ENCODE measurements around the gene TXNRD2.

Gene TXNRD2

DNA sequence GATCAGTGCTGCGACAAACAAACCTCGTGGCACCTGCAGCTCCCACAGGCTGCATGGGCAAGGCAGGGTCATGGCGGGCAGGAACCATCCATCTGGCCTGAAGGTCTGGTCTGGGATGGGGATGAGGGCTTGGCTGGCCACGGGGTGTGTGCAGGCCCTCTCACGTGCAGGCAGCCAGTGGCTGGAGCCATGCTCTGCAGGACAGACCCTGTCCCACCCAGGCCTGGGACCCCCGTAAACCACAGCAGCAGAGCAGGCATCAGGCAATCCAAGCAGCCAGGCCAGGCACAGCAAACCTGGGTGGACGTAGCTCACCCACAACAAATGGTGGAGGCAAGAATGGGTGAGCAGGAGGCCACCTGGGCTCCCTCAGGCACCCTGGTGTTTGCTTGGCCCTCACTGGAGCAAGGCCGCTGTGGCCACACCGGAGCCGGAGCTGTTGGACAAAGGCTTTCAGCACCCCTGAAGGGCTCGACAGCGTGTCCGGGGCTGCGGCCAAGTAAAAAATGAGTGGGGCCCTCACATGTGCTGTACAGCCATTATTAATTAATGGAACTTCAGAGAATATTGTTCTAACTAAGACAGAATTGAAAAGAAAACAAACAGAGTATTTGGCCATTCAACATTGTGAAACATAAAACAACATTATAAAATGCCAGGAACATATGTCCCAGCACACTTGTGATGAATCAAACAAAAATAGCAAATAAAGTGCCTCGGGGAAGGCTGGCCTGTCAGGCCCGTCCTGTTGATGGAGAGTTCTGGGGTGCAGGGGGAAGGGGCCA is 63.0 kb downstream of the TXNRD2 start:
- no peaks in the 10 kb centered on the region for H3K9me3 Mint-ChIP-seq
- no peak overlapping the region for H3K27ac Mint-ChIP-seq
- H3K36me3 Mint-ChIP-seq = no peaks in the 10 kb centered on the region
- ATAC-seq (no peak), DNase-seq (ENCODE audit: low spot score in 2 of 2) (no peak)
- no peaks in the 10 kb centered on the region for H3K4me1 Mint-ChIP-seq
- no peak overlapping the region for H3K4me3 Mint-ChIP-seq

DNA sequence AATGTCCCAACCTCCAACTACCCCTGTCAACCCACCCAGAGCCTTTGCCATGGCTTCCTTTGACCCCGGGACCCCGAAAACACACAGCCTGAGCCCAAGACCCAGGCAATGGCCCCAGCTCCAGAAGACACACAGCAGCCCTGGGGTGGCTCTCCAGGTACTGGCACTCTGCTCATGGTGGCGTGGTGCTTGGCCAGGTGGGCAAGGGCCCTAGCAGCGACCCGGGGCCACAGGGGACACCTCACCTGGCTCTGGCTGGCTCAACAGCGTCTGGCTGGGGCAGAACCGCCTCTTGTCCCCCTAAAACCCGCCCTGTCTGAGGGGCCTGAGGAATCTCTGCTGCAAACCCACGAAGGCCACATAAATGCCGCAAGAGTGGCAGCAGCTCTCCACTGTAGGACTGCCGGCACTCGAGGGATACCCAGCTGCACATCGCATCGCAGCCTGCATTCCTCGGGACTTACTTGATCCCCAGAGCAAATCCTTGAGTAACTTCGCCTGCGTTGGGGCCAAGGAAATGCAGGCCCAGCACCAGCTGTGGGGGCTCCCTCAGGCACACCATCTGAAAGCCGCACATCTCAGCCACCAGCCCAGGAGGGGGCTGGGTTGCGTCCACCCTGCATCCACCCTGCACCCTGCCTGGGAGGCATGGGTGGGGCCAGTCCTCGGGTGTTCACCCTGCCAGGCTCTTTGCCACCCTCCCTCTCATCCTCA is 63.8 kb downstream of the TXNRD2 start:
- Mint-ChIP-seq H3K4me1 (no peaks in the 10 kb centered on the region), H3K36me3 (no peaks in the 10 kb centered on the region), H3K27ac (no peak overlapping the region), H3K4me3 (no peak overlapping the region), H3K9me3 (no peaks in the 10 kb centered on the region)
- ATAC-seq (no peak), DNase-seq (ENCODE audit: low spot score in 2 of 2) (no peak)

GRCh38 chr22:19876941-19877625 is 64.5 kb downstream of the TXNRD2 start:
- ATAC-seq (no peak), DNase-seq (ENCODE audit: low spot score in 2 of 2) (no peak)
- H3K36me3 Mint-ChIP-seq = no peaks in the 10 kb centered on the region
- H3K27ac Mint-ChIP-seq = no peak overlapping the region
- H3K4me3 Mint-ChIP-seq = no peak overlapping the region
- no peaks in the 10 kb centered on the region for H3K9me3 Mint-ChIP-seq
- H3K4me1 Mint-ChIP-seq = no peaks in the 10 kb centered on the region

- Mint-ChIP-seq H3K9me3 (no peaks in the 10 kb centered on the region), H3K4me3 (no peak overlapping the region), H3K27ac (no peak overlapping the region), H3K36me3 (no peaks in the 10 kb centered on the region), H3K4me1 (no peaks in the 10 kb centered on the region)
- DNase-seq (ENCODE audit: low spot score in 2 of 2) (no peak), ATAC-seq (no peak)
Observed at GRCh38 chr22:19876314-19876940, 65.2 kb downstream of the TXNRD2 start.

DNA sequence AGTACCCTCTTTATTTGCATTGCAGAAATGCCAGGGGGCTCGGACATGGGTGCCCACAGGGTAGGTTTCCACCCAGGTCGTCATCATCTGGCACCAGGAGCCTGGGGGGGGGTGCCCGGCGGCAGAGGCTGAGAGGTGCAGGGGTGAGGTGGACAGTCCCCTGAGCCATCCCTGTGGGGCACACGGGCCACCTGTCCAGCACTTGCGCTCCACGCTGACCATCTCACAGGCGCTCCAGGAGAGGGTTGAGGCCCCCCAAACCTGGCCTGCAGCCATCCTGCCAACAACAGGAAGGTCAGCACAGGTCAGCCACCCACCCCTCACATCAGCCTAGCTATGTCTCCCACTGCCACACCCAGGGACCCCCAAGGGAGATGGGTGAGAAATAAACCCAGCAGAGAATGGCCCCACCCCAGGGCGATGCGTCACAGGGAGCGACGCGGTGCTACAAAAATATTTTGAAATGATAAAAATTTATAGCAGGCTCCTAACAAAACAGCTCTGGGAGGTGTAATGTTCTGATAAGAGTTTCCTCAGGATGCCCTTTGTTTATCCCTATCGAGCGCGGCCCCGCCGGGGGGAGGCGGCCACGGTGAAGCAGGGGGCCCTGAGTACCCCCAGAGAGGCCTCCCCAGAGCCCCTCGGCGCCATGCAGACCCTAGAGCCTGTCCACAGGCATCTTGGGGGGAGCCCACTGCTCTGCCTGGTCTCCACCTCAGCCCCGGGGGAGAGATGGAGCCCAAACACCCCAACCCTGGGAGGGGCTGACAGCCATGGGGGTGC is 65.9 kb downstream of the TXNRD2 start:
- Mint-ChIP-seq H3K9me3 (no peaks in the 10 kb centered on the region), H3K36me3 (no peaks in the 10 kb centered on the region), H3K4me1 (no peaks in the 10 kb centered on the region), H3K27ac (no peak overlapping the region), H3K4me3 (no peak overlapping the region)
- no peak for ATAC-seq
- DNase-seq (ENCODE audit: low spot score in 2 of 2) = no peak

- ATAC-seq = no peak
Observed at GRCh38 chr22:19875061-19875530, 66.5 kb downstream of the TXNRD2 start.

DNA sequence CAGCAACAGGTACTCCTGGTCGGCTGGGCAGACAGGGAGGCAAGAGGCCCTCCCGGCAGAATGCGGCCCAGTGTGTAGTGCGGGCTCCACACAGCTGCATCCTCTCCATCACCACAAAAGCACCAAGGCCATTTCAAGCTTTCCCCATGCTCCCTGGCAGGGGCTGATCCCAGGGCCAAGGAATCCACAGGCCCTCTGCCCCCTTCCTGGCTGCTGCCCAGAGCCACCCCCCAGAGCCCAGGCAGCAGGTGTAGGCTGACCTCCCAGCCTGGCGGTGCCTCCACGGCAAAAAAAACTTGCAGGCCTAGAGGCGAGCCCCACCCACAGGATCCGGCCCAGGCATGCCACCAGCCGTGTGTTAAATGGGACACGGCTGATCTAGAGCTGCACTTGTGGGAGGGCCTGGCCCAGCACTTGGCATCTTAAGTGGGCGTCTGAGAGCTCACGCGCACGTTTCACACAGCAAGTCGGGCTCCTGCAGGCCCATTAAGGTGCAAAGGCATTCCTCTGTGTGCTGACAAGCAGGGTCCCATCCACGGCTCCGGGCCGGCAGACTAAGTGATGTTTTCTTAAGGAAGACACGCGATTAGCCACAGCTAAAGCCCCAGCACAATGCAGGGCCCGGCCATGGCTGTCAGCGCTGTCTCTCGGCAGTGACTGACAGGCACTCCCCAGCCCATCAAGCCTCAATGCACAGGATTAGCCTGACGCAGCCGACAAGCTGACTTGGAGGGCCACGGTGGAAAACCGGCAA is 67.1 kb downstream of the TXNRD2 start:
- H3K27ac Mint-ChIP-seq = peak overlapping the region; percentile 71
- no peaks in the 10 kb centered on the region for H3K4me1 Mint-ChIP-seq
- ATAC-seq = peak; percentile 63

More at GRCh38 chr22:19875061-19875530, 66.5 kb downstream of the TXNRD2 start:
- Mint-ChIP-seq H3K36me3 (no peaks in the 10 kb centered on the region), H3K4me3 (no peak overlapping the region), H3K27ac (no peak overlapping the region), H3K4me1 (no peaks in the 10 kb centered on the region), H3K9me3 (no peaks in the 10 kb centered on the region)
- no peak for DNase-seq (ENCODE audit: low spot score in 2 of 2)

GRCh38 chr22:19873960-19874306 is 67.7 kb downstream of the TXNRD2 start:
- DNase-seq (ENCODE audit: low spot score in 2 of 2) = no peak
- Mint-ChIP-seq H3K4me1 (no peaks in the 10 kb centered on the region), H3K27ac (peak overlapping the region; percentile 71), H3K36me3 (no peaks in the 10 kb centered on the region), H3K9me3 (no peaks in the 10 kb centered on the region), H3K4me3 (no peak overlapping the region)
- no peak for ATAC-seq

More for the DNA sequence above, 67.1 kb downstream of the TXNRD2 start:
- H3K4me3 Mint-ChIP-seq = no peak overlapping the region
- no peak for DNase-seq (ENCODE audit: low spot score in 2 of 2)
- no peaks in the 10 kb centered on the region for H3K9me3 Mint-ChIP-seq
- H3K36me3 Mint-ChIP-seq = no peaks in the 10 kb centered on the region

DNA sequence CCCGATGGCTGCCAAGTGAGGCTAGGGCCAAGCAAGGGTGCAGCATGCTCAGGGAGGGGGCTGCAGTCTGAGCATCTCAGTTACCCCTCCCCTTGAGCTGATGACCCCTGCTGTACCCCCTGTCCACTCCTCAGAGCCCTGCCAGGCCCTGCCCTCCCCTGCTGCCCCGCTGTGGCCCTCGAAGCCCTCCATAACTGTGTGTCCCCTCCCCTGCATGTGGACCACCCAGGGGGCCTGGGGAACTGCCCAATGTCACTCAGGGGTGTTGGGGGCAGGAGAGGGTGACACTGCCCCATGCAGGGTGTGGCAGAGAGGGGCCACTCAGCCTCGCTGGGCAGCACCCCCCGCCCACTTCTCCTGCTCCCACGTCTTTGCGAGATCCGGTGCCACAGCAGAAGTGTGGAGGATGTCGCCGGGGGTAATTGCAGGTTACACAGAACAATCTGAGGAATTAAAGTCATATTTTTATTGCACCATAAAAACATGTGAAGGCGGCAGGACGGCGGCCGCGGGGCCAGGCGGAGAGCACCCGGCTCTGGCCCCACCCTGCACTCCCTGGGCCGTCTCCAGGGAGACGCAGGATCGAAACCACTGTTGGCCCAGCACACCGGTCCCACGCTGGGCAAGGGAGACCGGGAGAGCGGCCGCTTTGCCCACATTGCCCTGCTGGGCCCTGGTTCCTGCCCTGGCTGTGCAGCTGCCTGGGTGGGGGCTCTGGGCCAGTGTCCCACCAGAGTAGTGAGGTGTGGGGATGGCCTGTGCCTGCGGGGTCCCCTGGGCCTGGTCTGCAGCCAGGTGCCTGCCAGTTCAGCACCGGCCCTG is 68.3 kb downstream of the TXNRD2 start:
- H3K4me3 Mint-ChIP-seq = no peak overlapping the region
- no peak for ATAC-seq
- no peaks in the 10 kb centered on the region for H3K4me1 Mint-ChIP-seq
- no peak overlapping the region for H3K27ac Mint-ChIP-seq
- DNase-seq (ENCODE audit: low spot score in 2 of 2) = no peak
- no peaks in the 10 kb centered on the region for H3K36me3 Mint-ChIP-seq
- H3K9me3 Mint-ChIP-seq = no peaks in the 10 kb centered on the region

- no peaks in the 10 kb centered on the region for H3K4me1 Mint-ChIP-seq
- ATAC-seq (no peak), DNase-seq (ENCODE audit: low spot score in 2 of 2) (no peak)
- no peak overlapping the region for H3K4me3 Mint-ChIP-seq
- no peaks in the 10 kb centered on the region for H3K9me3 Mint-ChIP-seq
- H3K27ac Mint-ChIP-seq = no peak overlapping the region
- no peaks in the 10 kb centered on the region for H3K36me3 Mint-ChIP-seq
Observed at GRCh38 chr22:19872779-19873137, 68.9 kb downstream of the TXNRD2 start.

GRCh38 chr22:19871845-19872778 is 69.5 kb downstream of the TXNRD2 start:
- no peak for ATAC-seq
- H3K4me3 Mint-ChIP-seq = no peak overlapping the region
- no peak overlapping the region for H3K27ac Mint-ChIP-seq
- DNase-seq (ENCODE audit: low spot score in 2 of 2) = no peak
- H3K36me3 Mint-ChIP-seq = no peaks in the 10 kb centered on the region
- no peaks in the 10 kb centered on the region for H3K9me3 Mint-ChIP-seq
- no peaks in the 10 kb centered on the region for H3K4me1 Mint-ChIP-seq

DNA sequence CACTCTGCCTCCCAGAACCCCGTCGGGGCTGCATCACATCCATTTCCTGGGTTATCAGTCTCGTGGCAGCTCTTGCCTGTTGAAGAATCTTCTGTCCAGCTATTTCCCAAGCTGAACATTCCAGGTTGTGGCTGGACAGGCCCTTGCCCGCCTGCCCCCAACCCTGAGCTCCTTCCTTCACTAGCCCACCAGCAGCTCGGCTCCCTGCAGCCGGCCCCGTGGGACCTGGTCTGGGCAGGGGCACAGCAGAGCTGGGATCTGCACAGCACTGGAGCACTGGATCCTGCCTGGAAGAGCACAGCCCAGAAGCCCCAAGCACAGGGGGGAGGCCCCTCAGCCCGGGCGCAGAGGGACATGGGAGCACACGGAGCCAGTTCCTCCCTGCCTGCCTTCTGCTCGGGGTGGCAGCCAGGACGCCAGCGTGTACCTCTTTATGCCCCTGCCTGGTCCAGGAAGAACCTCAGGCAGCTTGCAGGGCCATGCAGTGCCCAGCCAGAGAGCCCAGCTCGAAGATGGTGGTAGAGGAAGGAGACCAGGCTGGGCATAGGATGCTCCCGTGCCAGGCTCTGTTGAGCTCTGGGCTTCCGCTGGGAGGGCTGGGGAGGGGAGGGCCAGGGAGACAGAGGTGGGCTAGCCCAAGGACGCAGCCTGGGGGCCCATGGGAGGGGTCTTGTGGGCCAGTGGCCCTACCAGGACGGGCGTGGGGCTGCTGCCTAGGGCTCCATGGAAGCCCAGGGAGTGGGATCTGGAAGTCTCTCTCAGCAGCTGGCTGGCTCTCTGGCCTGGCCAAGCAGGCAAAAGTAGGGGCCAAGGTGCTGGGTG is 70.4 kb downstream of the TXNRD2 start:
- no peak for DNase-seq (ENCODE audit: low spot score in 2 of 2)
- H3K9me3 Mint-ChIP-seq = no peaks in the 10 kb centered on the region
- no peak overlapping the region for H3K4me3 Mint-ChIP-seq

More for the DNA sequence above, 70.4 kb downstream of the TXNRD2 start:
- Mint-ChIP-seq H3K4me1 (no peaks in the 10 kb centered on the region), H3K27ac (no peak overlapping the region), H3K36me3 (no peaks in the 10 kb centered on the region)
- no peak for ATAC-seq
